Smooth muscle cell (in vitro differentiated cells): Measurements from ENCODE around the gene CAPN12. TPM values are rescaled to one million over a fixed set of nuclear protein-coding genes. Genes with fewer than 3 reads are reported as not detected.
"Not testable (repeated sequence)": the region's sequence is repeated elsewhere in the genome, so short reads cannot be mapped to it uniquely, and the experiment has no call there.

ENCODE experiments used
- DNase-seq: peaks from one replicate; lab custom pipeline; 2025; ENCODE audit not compliant: unreplicated experiment; lab: John Stamatoyannopoulos, UW
- H2AFZ ChIP-seq: fragments of 200-600 bp; sonication (generic); 2 replicates; pipeline ENCODE4 v1.6.0; 2016; ENCODE audit warnings: antibody characterized with exemption, low read depth, mild to moderate bottlenecking
- H3F3A ChIP-seq: fragments of 200-600 bp; sonication (generic); 2 replicates; pipeline ENCODE4 v1.6.0; 2017; ENCODE audit warnings: antibody characterized with exemption, low read depth
- H3K27ac ChIP-seq: fragments of 200-600 bp; sonication (generic); 2 replicates; pipeline ENCODE4 v1.5.1; 2016; ENCODE audit warnings: low read depth, mild to moderate bottlenecking
- H3K27me3 ChIP-seq: fragments of 200-600 bp; sonication (generic); 2 replicates; pipeline ENCODE4 v1.6.1; 2016; ENCODE audit warnings: low read depth, mild to moderate bottlenecking
- H3K36me3 ChIP-seq: fragments of 200-600 bp; sonication (generic); 2 replicates; pipeline ENCODE4 v1.5.1; 2016; ENCODE audit warnings: low read depth
- H3K4me1 ChIP-seq: fragments of 200-600 bp; sonication (generic); 2 replicates; pipeline ENCODE4 v1.5.1; 2016; ENCODE audit warnings: low read depth
- H3K4me2 ChIP-seq: fragments of 200-600 bp; sonication (generic); 2 replicates; pipeline ENCODE4 v1.6.0; 2016; ENCODE audit warnings: mild to moderate bottlenecking
- H3K4me3 ChIP-seq: fragments of 200-600 bp; sonication (generic); 2 replicates; pipeline ENCODE4 v1.5.1; 2016; ENCODE audit warnings: mild to moderate bottlenecking
- H3K79me2 ChIP-seq: fragments of 200-600 bp; sonication (generic); 2 replicates; pipeline ENCODE4 v1.6.0; 2016; ENCODE audit warnings: low read depth, mild to moderate bottlenecking
- H3K9ac ChIP-seq: fragments of 200-600 bp; sonication (generic); 2 replicates; pipeline ENCODE4 v1.6.0; 2016; ENCODE audit warnings: low read depth
- H3K9me3 ChIP-seq: fragments of 200-600 bp; sonication (generic); replicated peaks from 2 replicates; pipeline ENCODE4 v1.5.1; 2016; ENCODE audit warnings: low read depth
- H4K20me1 ChIP-seq: fragments of 200-600 bp; sonication (generic); 2 replicates; pipeline ENCODE4 v1.6.0; 2016; ENCODE audit warnings: low read depth
- WGBS: methylation state at CpG from one replicate; pipeline ENCODE4 v1.1.7; 2016; ENCODE audit warnings: low lambda C conversion rate; 5-methylcytosine and 5-hydroxymethylcytosine counted together
- polyA plus RNA-seq: library from polyadenylated mRNA; unstranded; fragments of >200 nt; fragmentation: Nextera tagmentation; extraction: Ambion mirVana; gene quantifications from 2 replicates; pipeline ENCODE4 v1.2.1, GENCODE V29; 2016
- total RNA-seq: library from RNA; depleted of rRNA; stranded (reverse); fragments of >200 nt; gene quantifications from 2 replicates; pipeline ENCODE4 v1.2.3, GENCODE V29; 2014
- TF ChIP-seq, protein P1 (sequence below): fragments of 200-600 bp; sonication (generic); IDR thresholded peaks from 2 replicates; pipeline ENCODE4 v1.5.1; 2017; ENCODE audit warnings: borderline replicate concordance, mild to moderate bottlenecking, antibody characterized with exemption; ENCODE audit not compliant: insufficient read depth, poor library complexity, severe bottlenecking

The CAPN12 gene
- total and polyA plus RNA-seq, 2 experiments from 2014 or later = 1.4 to 5.5 TPM

DNA sequence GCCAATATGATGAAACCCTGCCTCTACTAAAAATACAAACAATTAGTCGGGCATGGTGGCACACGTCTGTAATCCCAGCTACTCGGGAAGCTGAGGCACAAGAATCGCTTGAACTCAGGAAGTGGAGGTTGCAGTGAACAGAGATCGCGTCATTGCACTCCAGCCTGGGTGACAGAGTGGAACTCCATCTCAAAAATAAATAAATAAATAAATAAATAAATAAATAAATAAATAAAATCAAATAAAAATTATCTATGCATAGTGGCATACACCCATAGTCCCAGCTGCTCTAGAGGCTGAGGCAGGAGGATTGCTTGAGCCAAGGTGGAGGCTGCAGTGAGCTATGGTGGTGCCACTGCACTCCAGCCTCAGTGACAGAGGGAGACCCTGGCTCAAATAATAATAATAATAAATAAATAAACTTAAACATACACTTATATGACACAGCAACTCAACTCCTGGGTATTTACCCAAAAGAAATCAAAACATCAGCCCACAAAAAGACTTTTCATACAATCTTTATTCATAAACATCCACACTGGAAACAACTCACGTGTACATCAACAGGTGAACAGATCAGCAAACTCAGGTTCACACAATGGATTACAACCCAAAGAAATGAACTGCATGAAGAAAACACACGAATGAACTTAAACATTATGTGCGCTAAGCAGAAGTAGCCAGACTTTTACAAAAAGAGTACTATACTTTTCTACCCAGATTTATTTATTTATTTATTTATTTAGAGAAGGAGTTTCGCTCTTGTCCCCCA is 22.2 kb upstream of the CAPN12 start:
- H3K79me2 ChIP-seq = no peaks in the 10 kb centered on the region
- 93% methylated on average over 10 of the region's 10 CpGs for WGBS
- DNase-seq = no peak
- H3K4me3 ChIP-seq = no peak overlapping the region
- H3F3A ChIP-seq = no peaks in the 10 kb centered on the region
- H3K4me1 ChIP-seq = no peaks in the 10 kb centered on the region
- no peak overlapping the region for H2AFZ ChIP-seq
- no peaks in the 10 kb centered on the region for H3K36me3 ChIP-seq
- H3K4me2 ChIP-seq = no peak overlapping the region
- TF ChIP-seq, protein P1, sequence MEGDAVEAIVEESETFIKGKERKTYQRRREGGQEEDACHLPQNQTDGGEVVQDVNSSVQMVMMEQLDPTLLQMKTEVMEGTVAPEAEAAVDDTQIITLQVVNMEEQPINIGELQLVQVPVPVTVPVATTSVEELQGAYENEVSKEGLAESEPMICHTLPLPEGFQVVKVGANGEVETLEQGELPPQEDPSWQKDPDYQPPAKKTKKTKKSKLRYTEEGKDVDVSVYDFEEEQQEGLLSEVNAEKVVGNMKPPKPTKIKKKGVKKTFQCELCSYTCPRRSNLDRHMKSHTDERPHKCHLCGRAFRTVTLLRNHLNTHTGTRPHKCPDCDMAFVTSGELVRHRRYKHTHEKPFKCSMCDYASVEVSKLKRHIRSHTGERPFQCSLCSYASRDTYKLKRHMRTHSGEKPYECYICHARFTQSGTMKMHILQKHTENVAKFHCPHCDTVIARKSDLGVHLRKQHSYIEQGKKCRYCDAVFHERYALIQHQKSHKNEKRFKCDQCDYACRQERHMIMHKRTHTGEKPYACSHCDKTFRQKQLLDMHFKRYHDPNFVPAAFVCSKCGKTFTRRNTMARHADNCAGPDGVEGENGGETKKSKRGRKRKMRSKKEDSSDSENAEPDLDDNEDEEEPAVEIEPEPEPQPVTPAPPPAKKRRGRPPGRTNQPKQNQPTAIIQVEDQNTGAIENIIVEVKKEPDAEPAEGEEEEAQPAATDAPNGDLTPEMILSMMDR = no peak
- H3K27me3 ChIP-seq = no peaks in the 10 kb centered on the region
- H3K9me3 ChIP-seq = no peaks in the 10 kb centered on the region
- no peaks in the 10 kb centered on the region for H4K20me1 ChIP-seq
- no peak overlapping the region for H3K27ac ChIP-seq
- H3K9ac ChIP-seq = no peak overlapping the region

DNA sequence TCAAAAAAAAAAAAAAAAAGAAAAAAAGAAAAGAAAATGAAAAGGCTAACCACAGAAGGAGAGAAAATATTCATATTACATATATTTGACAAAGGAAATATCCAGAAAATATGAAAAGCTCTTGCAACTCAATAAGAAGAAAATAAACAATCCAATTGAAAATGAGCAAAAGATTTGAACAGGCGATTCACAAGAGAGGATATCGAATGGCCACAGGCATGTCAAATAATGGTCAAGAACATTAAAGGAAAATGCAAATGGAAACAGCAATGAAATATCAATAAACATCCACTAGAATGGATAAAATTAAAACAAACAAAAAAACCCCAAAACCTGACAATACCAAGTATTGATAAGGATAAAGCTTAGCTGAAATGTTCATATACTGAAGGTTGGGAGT is 20.9 kb upstream of the CAPN12 start:
- no peak for DNase-seq
- TF ChIP-seq, protein P1 = no peak
- WGBS = 92% methylated on average over 2 of the region's 2 CpGs
- Histone ChIP-seq H3K36me3 (no peaks in the 10 kb centered on the region), H2AFZ (no peak overlapping the region), H3F3A (no peaks in the 10 kb centered on the region), H3K27me3 (no peaks in the 10 kb centered on the region), H4K20me1 (no peaks in the 10 kb centered on the region), H3K4me3 (no peak overlapping the region), H3K9ac (no peak overlapping the region), H3K9me3 (no peaks in the 10 kb centered on the region), H3K79me2 (no peaks in the 10 kb centered on the region), H3K4me2 (no peak overlapping the region), H3K4me1 (no peaks in the 10 kb centered on the region), H3K27ac (no peak overlapping the region)

DNA sequence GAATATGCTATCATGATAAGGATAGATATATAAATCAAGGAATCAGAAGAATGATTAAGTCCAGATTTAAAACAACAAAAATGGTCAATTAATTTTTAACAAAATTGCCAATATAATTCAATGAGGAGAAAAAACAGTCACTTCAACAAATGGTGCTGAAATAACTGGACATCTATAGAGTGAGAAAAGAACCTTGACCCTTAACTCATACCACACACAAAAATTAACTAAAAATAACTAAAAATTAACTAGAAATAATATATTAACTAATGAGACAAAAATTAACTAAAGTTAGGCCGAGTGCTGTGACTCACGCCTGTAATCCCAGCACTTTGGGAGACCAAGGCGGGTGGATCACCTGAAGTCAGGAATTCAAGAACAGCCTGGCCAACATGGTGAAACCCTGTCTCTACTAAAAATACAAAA is 19.5 kb upstream of the CAPN12 start:
- H3K27me3 ChIP-seq = no peaks in the 10 kb centered on the region
- H3F3A ChIP-seq = no peaks in the 10 kb centered on the region
- no peak overlapping the region for H3K27ac ChIP-seq
- no peak overlapping the region for H3K4me2 ChIP-seq
- H3K4me3 ChIP-seq = no peak overlapping the region
- no peaks in the 10 kb centered on the region for H3K9me3 ChIP-seq
- H2AFZ ChIP-seq = no peak overlapping the region
- 95% methylated on average over 3 of the region's 3 CpGs for WGBS
- no peaks in the 10 kb centered on the region for H3K36me3 ChIP-seq
- TF ChIP-seq, protein P1 = no peak
- H3K4me1 ChIP-seq = no peaks in the 10 kb centered on the region
- no peak overlapping the region for H3K9ac ChIP-seq
- DNase-seq = no peak
- H4K20me1 ChIP-seq = no peaks in the 10 kb centered on the region
- H3K79me2 ChIP-seq = no peaks in the 10 kb centered on the region

DNA sequence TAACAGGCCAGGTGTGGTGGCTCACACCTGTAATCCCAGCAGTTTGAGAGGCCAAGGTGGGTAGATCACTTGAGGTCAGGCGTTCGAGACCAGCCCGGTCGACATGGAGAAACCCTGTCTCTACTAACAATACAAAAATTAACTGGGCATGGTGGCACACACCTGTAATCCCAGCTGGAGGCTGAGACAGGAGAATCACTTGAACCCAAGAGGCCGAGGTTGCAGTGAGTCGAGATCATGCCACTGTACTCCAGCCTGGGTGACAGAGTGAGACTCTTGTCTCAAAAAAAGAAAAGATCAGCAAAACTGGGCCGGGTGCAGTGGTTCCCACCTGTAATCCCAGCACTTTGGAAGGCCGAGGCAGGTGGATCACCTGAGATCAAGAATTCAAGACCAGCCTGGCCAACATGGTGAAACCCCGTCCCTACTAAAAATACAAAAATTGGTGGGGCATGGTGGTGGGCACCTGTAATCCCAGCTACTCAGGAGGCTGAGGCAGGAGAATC is 17.7 kb upstream of the CAPN12 start:
- H3K4me3 ChIP-seq, H3F3A ChIP-seq, H3K27me3 ChIP-seq, H3K9ac ChIP-seq, H3K27ac ChIP-seq, H2AFZ ChIP-seq, H3K9me3 ChIP-seq, H3K79me2 ChIP-seq, H3K36me3 ChIP-seq, H3K4me1 ChIP-seq, H3K4me2 ChIP-seq, H4K20me1 ChIP-seq, DNase-seq: not testable (repeated sequence)
- 93% methylated on average over 9 of the region's 9 CpGs for WGBS

DNA sequence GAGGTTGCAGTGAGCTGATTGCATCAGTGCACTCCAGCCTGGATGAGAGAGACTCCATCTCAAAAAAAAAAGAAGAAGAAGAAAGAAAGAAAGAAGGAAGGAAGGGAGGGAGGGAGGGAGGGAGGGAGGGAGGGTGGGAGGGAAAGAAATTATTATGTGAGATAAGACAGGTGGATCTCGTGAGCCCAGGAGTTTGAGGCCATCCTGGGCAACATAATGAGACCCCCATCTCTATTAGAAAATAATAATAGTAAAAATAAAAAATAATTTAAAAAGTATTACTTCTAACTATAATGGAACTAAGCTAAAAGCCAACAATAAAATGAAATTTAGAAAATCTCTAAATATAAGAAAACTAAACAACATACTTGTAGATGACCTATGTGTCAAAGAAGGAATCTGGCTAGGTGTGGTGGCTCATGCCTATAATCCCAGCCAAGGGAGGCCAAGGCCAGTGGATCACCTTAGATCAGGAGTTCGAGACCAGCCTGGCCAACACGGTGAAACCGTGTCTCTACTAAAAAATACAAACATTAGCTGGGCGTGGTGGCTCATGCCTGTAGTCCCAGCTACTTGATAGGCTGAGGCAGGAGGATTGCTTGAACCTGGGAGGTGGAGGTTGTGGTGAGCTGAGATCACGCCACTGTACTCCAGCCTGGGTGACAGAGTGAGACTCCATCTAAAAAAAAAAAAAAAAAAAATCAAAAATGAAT is 16.7 kb upstream of the CAPN12 start:
- H3K27ac ChIP-seq, H3K4me2 ChIP-seq, H3F3A ChIP-seq, H3K9ac ChIP-seq, H3K9me3 ChIP-seq, H3K27me3 ChIP-seq, H2AFZ ChIP-seq, H3K36me3 ChIP-seq, H3K4me1 ChIP-seq, DNase-seq, H3K4me3 ChIP-seq, H3K79me2 ChIP-seq, H4K20me1 ChIP-seq: not testable (repeated sequence)
- 77% methylated on average over 6 of the region's 6 CpGs for WGBS
